H1 (cell line): ENCODE results near the gene CRABP1. TPM values are rescaled to one million over a fixed set of nuclear protein-coding genes. Genes with fewer than 3 reads are reported as not detected.

Source experiments
- CTCF ChIA-PET: fragments of 300-600 bp; sonication (Branson Sonifier 250); formaldehyde crosslinking; loops from one replicate; lab custom pipeline; 2021; ENCODE audit not compliant: partially characterized antibody; lab: Charles Lee
- POLR2A ChIA-PET: fragments of 300-600 bp; sonication (Branson Sonifier 250); formaldehyde crosslinking; loops from one replicate; lab custom pipeline; 2021; ENCODE audit warnings: inconsistent platforms; ENCODE audit not compliant: partially characterized antibody; lab: Charles Lee
- DNase-seq, 2 experiments: peaks; one replicate each; pipeline versions ENCODE4 v3.0.0 to v3.0.0-alpha.2; 2010 to 2022; ENCODE audit warnings: low spot score in 2 of 2, low read depth in 1 of 2, mixed read lengths in 1 of 2
- FAIRE-seq: peaks from 2 replicates; lab custom pipeline; 2011; peaks lifted over from hg19 to GRCh38; lab: Jason Lieb, UNC
- H2AFZ ChIP-seq: 2 replicates; pipeline ENCODE4 v1.8.1; 2012; ENCODE audit warnings: low read length, inconsistent platforms
- H2AK5ac ChIP-seq: 2 replicates; pipeline ENCODE4 v1.6.1; 2013; ENCODE audit warnings: low read depth, low read length
- H2BK120ac ChIP-seq: replicated peaks from 2 replicates; pipeline ENCODE3; 2013; ENCODE audit warnings: low read depth, low read length, inconsistent platforms
- H2BK12ac ChIP-seq: 2 replicates; pipeline ENCODE4 v1.6.1; 2013; ENCODE audit warnings: low read depth, low read length
- H2BK15ac ChIP-seq: 2 replicates; pipeline ENCODE4 v1.6.1; 2013; ENCODE audit warnings: low read length
- H2BK20ac ChIP-seq: 2 replicates; pipeline ENCODE4 v1.6.1; 2013; ENCODE audit warnings: low read length
- H2BK5ac ChIP-seq: 2 replicates; pipeline ENCODE4 v1.6.1; 2013; ENCODE audit warnings: low read depth, low read length
- H3K14ac ChIP-seq: 2 replicates; pipeline ENCODE4 v1.6.1; 2013; ENCODE audit warnings: inconsistent platforms; ENCODE audit not compliant: insufficient read length
- H3K18ac ChIP-seq: 2 replicates; pipeline ENCODE4 v1.6.1; 2013; ENCODE audit warnings: low read length; ENCODE audit errors: extremely low read depth
- H3K23ac ChIP-seq: 2 replicates; pipeline ENCODE4 v1.6.1; 2013; ENCODE audit warnings: inconsistent platforms; ENCODE audit not compliant: insufficient read length
- H3K23me2 ChIP-seq: 2 replicates; pipeline ENCODE4 v1.6.1; 2013; ENCODE audit warnings: low read depth, low read length
- H3K27ac ChIP-seq: 2 replicates; pipeline ENCODE4 v1.6.1; 2011; ENCODE audit warnings: low read depth, low read length, inconsistent platforms
- H3K27me3 ChIP-seq, 4 experiments: replicated peaks in 1 of 4; 1 replicate in 1 of 4; 2 replicates in 3 of 4; pipeline versions ENCODE4 v1.6.1 to v1.8.1; 2011 to 2013; ENCODE audit warnings: low read length in 3 of 4, mild to moderate bottlenecking in 3 of 4, inconsistent platforms in 2 of 4, mixed read lengths in 2 of 4, moderate library complexity in 1 of 4; ENCODE audit not compliant: control insufficient read depth in 3 of 4, insufficient read depth in 3 of 4; ENCODE audit errors: extremely low read depth in 1 of 4
- H3K36me3 ChIP-seq, 4 experiments: 2 replicates each; pipeline versions ENCODE4 v1.6.1 to v1.8.1; 2011 to 2013; ENCODE audit warnings: mild to moderate bottlenecking in 4 of 4, low read length in 3 of 4, moderate library complexity in 2 of 4, control low read depth in 1 of 4, inconsistent platforms in 1 of 4; ENCODE audit not compliant: insufficient read depth in 4 of 4, control insufficient read depth in 2 of 4
- H3K4ac ChIP-seq: replicated peaks from 2 replicates; pipeline ENCODE3; 2013; ENCODE audit warnings: low read length, low read depth, mixed read lengths, inconsistent platforms; ENCODE audit not compliant: insufficient read length
- H3K4me1 ChIP-seq, 4 experiments: replicated peaks in 1 of 4; 1 replicate in 1 of 4; 2 replicates in 3 of 4; pipeline versions ENCODE4 v1.6.1 to v1.8.1; 2011 to 2013; ENCODE audit warnings: low read length in 3 of 4, inconsistent platforms in 2 of 4, mixed read lengths in 1 of 4; ENCODE audit not compliant: insufficient read depth in 4 of 4, control insufficient read depth in 3 of 4
- H3K4me2 ChIP-seq, 2 experiments: 2 replicates each; pipeline versions ENCODE4 v1.6.1 to v1.8.1; 2011 to 2013; ENCODE audit warnings: low read depth in 2 of 2, low read length in 2 of 2, control low read depth in 1 of 2, inconsistent platforms in 1 of 2, mild to moderate bottlenecking in 1 of 2; ENCODE audit not compliant: insufficient read depth in 1 of 2
- H3K4me3 ChIP-seq, 4 experiments: fragments of 200-600, 300-600 bp in 1 of 4; sonication (generic), shearing (Covaris generic), sonication (Bioruptor Twin) in 1 of 4; 2 replicates each; pipeline versions ENCODE4 v1.5.1 to v1.8.1; 2011 to 2016; ENCODE audit warnings: low read length in 4 of 4, low read depth in 3 of 4, control low read depth in 2 of 4, inconsistent platforms in 2 of 4, mild to moderate bottlenecking in 2 of 4, mixed read lengths in 1 of 4, moderate library complexity in 1 of 4; ENCODE audit not compliant: insufficient read depth in 2 of 4; ENCODE audit errors: extremely low read depth in 1 of 4
- H3K56ac ChIP-seq: replicated peaks from 2 replicates; pipeline ENCODE3; 2013; ENCODE audit warnings: low read depth, mild to moderate bottlenecking, mixed read lengths, low read length, inconsistent platforms; ENCODE audit not compliant: insufficient read length
- H3K79me1 ChIP-seq: 2 replicates; pipeline ENCODE4 v1.6.1; 2013; ENCODE audit warnings: low read depth, low read length, control low read depth
- H3K79me2 ChIP-seq, 2 experiments: 2 replicates each; pipeline versions ENCODE4 v1.6.1 to v1.8.1; 2012 to 2013; ENCODE audit warnings: low read length in 2 of 2, mild to moderate bottlenecking in 2 of 2, inconsistent platforms in 1 of 2; ENCODE audit not compliant: insufficient read depth in 2 of 2, control insufficient read depth in 1 of 2
- H3K9ac ChIP-seq, 4 experiments: replicated peaks in 1 of 4; 1 replicate in 1 of 4; 2 replicates in 3 of 4; pipeline versions ENCODE4 v1.6.1 to v1.8.1; 2011 to 2013; ENCODE audit warnings: low read depth in 3 of 4, low read length in 3 of 4, control low read depth in 2 of 4, mild to moderate bottlenecking in 2 of 4, moderate library complexity in 2 of 4, inconsistent platforms in 1 of 4; ENCODE audit errors: extremely low read depth in 1 of 4
- H3K9me3 ChIP-seq, 2 experiments: 2 replicates each; pipeline versions ENCODE4 v1.6.1 to v1.8.1; 2012 to 2013; ENCODE audit warnings: mild to moderate bottlenecking in 2 of 2, moderate library complexity in 2 of 2, control low read depth in 1 of 2, inconsistent platforms in 1 of 2, low read depth in 1 of 2, low read length in 1 of 2, mixed read lengths in 1 of 2; ENCODE audit not compliant: insufficient read depth in 2 of 2
- H4K20me1 ChIP-seq, 2 experiments: replicated peaks in 1 of 2; 2 replicates each; pipeline versions ENCODE3 to v1.8.1; 2011 to 2013; ENCODE audit warnings: inconsistent platforms in 2 of 2, low read length in 2 of 2, mild to moderate bottlenecking in 1 of 2; ENCODE audit not compliant: insufficient read depth in 2 of 2, control insufficient read depth in 1 of 2
- H4K5ac ChIP-seq: 2 replicates; pipeline ENCODE4 v1.6.1; 2013; ENCODE audit warnings: low read length, low read depth, mixed read lengths, inconsistent platforms; ENCODE audit not compliant: insufficient read length
- H4K8ac ChIP-seq: 2 replicates; pipeline ENCODE4 v1.8.0; 2013; ENCODE audit warnings: mild to moderate bottlenecking, moderate library complexity, low read length, inconsistent platforms; ENCODE audit not compliant: insufficient read depth; ENCODE audit errors: extremely low read depth
- H4K91ac ChIP-seq: replicated peaks from 2 replicates; pipeline ENCODE3; 2013; ENCODE audit warnings: low read length, mixed read lengths, inconsistent platforms; ENCODE audit not compliant: insufficient read length
- whole genome bisulfite sequencing, 2 experiments: shearing (Covaris generic) in 1 of 2; methylation state at CpG; one replicate each; pipeline versions ENCODE4 v1.1.6 to v1.1.7; 2013 to 2015; ENCODE audit warnings: low lambda C conversion rate in 2 of 2, mixed read lengths in 2 of 2, inconsistent platforms in 1 of 2, low coverage in 1 of 2, missing lambda C conversion rate in 1 of 2; ENCODE audit not compliant: insufficient replicate concordance in 2 of 2, insufficient coverage in 1 of 2, insufficient read length in 1 of 2; ENCODE audit errors: extremely low coverage in 1 of 2, missing lambda C conversion rate in 1 of 2; 5-methylcytosine and 5-hydroxymethylcytosine counted together
- polyA plus RNA-seq, 7 experiments: library from polyadenylated mRNA; depleted of rRNA in 3 of 7; stranded (reverse) in 5 of 7; unstranded in 2 of 7; fragments of >200 nt in 5 of 7; fragments of 200-250 nt in 2 of 7; gene quantifications; 1 replicate in 5 of 7; 2 replicates in 1 of 7; 4 replicates in 1 of 7; pipeline versions ENCODE4 v1.2.1 to v1.2.3, GENCODE V29; 2011 to 2013; ENCODE audit warnings: missing spikeins in 2 of 7, mixed read lengths in 2 of 7
- total RNA-seq: library from RNA; stranded (reverse); fragmentation: NEBNext Ultra II Directional; extraction: Animal tissue kit (Norgen Biotek cat#: 25700); gene quantifications from 2 replicates; pipeline ENCODE4 v1.2.1, GENCODE V29; 2021

CRABP1 gene
- total and polyA plus RNA-seq, 2 of the 8 experiments (the other 6 are each of a cell fraction or from before 2014, with no cell fraction given), result 385 to 655 TPM

- H3K18ac ChIP-seq, result no peak overlapping the region
- DNase-seq, result no peak
- 92% methylated on average over 8 of the region's 8 CpGs; no CpG with 5 or more reads in 1 of the 2 experiments for WGBS, 2 experiments
- no peak overlapping the region for H3K4me2 ChIP-seq
- no peak overlapping the region for H2BK5ac ChIP-seq
- ChIA-PET POLR2A (no interaction called here), CTCF (interaction anchor here (1.1 kb wide), 1 partner anchor 63 kb away, joined by 3 read pairs; no protein-coding TSS in a partner anchor)
- no peak overlapping the region for H2BK20ac ChIP-seq
- H3K36me3 ChIP-seq, result no peaks in the 10 kb centered on the region
- H2AFZ ChIP-seq, result no peak overlapping the region
- no peak overlapping the region for H3K4ac ChIP-seq
- H3K4me1 ChIP-seq, result peaks cover 2 to 8% (median 3%) of the 10 kb centered on the region in 4 experiments; a peak in 6 of 7 replicates
- no peak overlapping the region for H3K56ac ChIP-seq
- no peaks in the 10 kb centered on the region for H3K23me2 ChIP-seq
- H4K8ac ChIP-seq, result no peak overlapping the region
- H3K79me1 ChIP-seq, result no peaks in the 10 kb centered on the region
- no peak overlapping the region for H3K27ac ChIP-seq
- H4K91ac ChIP-seq, result no peak overlapping the region
- no peak overlapping the region for H3K14ac ChIP-seq
- no peak overlapping the region for H4K5ac ChIP-seq
- no peak for FAIRE-seq
- no peaks in the 10 kb centered on the region for H4K20me1 ChIP-seq
- no peaks in the 10 kb centered on the region for H3K79me2 ChIP-seq
- H2AK5ac ChIP-seq, result no peak overlapping the region
- H3K9me3 ChIP-seq, result no peaks in the 10 kb centered on the region
- no peak overlapping the region for H3K4me3 ChIP-seq
- no peak overlapping the region for H3K9ac ChIP-seq
- H2BK12ac ChIP-seq, result no peak overlapping the region
- H2BK120ac ChIP-seq, result no peak overlapping the region
- no peaks in the 10 kb centered on the region for H3K27me3 ChIP-seq
- no peak overlapping the region for H2BK15ac ChIP-seq
- H3K23ac ChIP-seq, result no peak overlapping the region
These were observed 15.0 kb downstream of the CRABP1 start for GRCh38 chr15:78355177-78355576.
